ENCODE data around the gene KHDRBS1. TPM values are rescaled to one million over a fixed set of nuclear protein-coding genes. Genes with fewer than 3 reads are reported as not detected.

The KHDRBS1 gene
- total and polyA plus RNA-seq, 7 donors: 58.0 to 83.7 (median 72.0) TPM

- no peaks in the 10 kb centered on the region for H3K9me3 ChIP-seq
- peaks cover 0 to under 1% (median 0%) of the 10 kb centered on the region in 4 donors for H3K4me1 ChIP-seq
- intact Hi-C loops (cut with DNase I): no loop called here
- 78 to 80% methylated on average over 4 of the region's 4 CpGs for WGBS, 2 donors
- H3K36me3 ChIP-seq: no peaks in the 10 kb centered on the region
- TF ChIP-seq POLR2AphosphoS5 (IDR thresholded peaks at IDR 0.05) (no peak), EP300 (IDR thresholded peaks at IDR 0.05) (no peak), POLR2A (IDR thresholded peaks at IDR 0.05) (no peak)
- TF ChIP-seq, protein P1, sequence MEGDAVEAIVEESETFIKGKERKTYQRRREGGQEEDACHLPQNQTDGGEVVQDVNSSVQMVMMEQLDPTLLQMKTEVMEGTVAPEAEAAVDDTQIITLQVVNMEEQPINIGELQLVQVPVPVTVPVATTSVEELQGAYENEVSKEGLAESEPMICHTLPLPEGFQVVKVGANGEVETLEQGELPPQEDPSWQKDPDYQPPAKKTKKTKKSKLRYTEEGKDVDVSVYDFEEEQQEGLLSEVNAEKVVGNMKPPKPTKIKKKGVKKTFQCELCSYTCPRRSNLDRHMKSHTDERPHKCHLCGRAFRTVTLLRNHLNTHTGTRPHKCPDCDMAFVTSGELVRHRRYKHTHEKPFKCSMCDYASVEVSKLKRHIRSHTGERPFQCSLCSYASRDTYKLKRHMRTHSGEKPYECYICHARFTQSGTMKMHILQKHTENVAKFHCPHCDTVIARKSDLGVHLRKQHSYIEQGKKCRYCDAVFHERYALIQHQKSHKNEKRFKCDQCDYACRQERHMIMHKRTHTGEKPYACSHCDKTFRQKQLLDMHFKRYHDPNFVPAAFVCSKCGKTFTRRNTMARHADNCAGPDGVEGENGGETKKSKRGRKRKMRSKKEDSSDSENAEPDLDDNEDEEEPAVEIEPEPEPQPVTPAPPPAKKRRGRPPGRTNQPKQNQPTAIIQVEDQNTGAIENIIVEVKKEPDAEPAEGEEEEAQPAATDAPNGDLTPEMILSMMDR (IDR thresholded peaks at IDR 0.05): no peak
- no peak for DNase-seq
- H3K27me3 ChIP-seq: no peaks in the 10 kb centered on the region
- no peak overlapping the region for H3K4me3 ChIP-seq
- H3K27ac ChIP-seq: no peak overlapping the region
Observed at GRCh38 chr1:31978843-31979400, 34.7 kb upstream of the KHDRBS1 start.

GRCh38 chr1:31980835-31981455 lies 32.7 kb upstream of the KHDRBS1 start:
- intact Hi-C loops (cut with DNase I): loop anchor here (5.0 kb wide), 1 partner anchor 81 kb away; no protein-coding TSS in a partner anchor
- TF ChIP-seq EP300 (IDR thresholded peaks at IDR 0.05) (no peak), POLR2AphosphoS5 (IDR thresholded peaks at IDR 0.05) (no peak), POLR2A (IDR thresholded peaks at IDR 0.05) (no peak)
- TF ChIP-seq, protein P1 (IDR thresholded peaks at IDR 0.05): no peak
- Histone ChIP-seq H3K4me1 (peaks cover 0 to 18% (median 12%) of the 10 kb centered on the region in 4 donors), H3K36me3 (no peaks in the 10 kb centered on the region), H3K27me3 (no peaks in the 10 kb centered on the region), H3K9me3 (no peaks in the 10 kb centered on the region), H3K4me3 (no peak overlapping the region), H3K27ac (no peak overlapping the region)
- WGBS, 2 donors: 76 to 83% methylated on average over 10 of the region's 10 CpGs
- DNase-seq: no peak

DNA sequence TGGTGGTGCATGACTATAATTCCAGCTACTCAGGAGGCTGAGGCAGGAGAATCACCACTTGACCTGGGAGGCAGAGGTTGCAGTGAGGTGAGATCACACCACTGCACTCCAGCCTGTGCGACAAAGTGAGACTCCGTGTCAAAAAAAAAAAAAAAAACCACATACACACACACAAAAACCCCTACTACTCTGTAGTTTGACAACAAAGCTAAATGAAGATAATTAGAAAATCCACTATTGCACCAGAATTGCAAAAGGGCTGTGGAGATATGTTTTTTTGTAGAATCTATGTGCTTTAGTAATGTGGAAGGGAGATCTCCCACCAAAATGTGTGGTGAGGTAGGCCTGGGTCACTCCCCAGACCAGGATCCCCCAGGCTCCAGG lies 32.2 kb upstream of the KHDRBS1 start:
- Histone ChIP-seq H3K9me3 (no peaks in the 10 kb centered on the region), H3K4me3 (no peak overlapping the region), H3K27ac (no peak overlapping the region), H3K36me3 (no peaks in the 10 kb centered on the region), H3K27me3 (no peaks in the 10 kb centered on the region), H3K4me1 (peaks cover 0 to 18% (median 12%) of the 10 kb centered on the region in 4 donors)
- TF ChIP-seq POLR2AphosphoS5 (IDR thresholded peaks at IDR 0.05): no peak
- TF ChIP-seq EP300 (IDR thresholded peaks at IDR 0.05): no peak
- TF ChIP-seq POLR2A (IDR thresholded peaks at IDR 0.05): no peak
- TF ChIP-seq, protein P1 (IDR thresholded peaks at IDR 0.05): no peak
- WGBS, 2 donors: 46 to 79% methylated on average over 2 of the region's 2 CpGs
- DNase-seq: no peak
- intact Hi-C loops (cut with DNase I): loop anchor here (5.0 kb wide), 1 partner anchor 81 kb away; no protein-coding TSS in a partner anchor

GRCh38 chr1:31981972-31982371 lies 31.7 kb upstream of the KHDRBS1 start:
- WGBS, 2 donors: 52 to 62% methylated on average over 3 of the region's 3 CpGs
- no peaks in the 10 kb centered on the region for H3K9me3 ChIP-seq
- H3K36me3 ChIP-seq: no peaks in the 10 kb centered on the region
- TF ChIP-seq, protein P1 (IDR thresholded peaks at IDR 0.05): no peak
- no peak for TF ChIP-seq POLR2A (IDR thresholded peaks at IDR 0.05)
- no peak for TF ChIP-seq POLR2AphosphoS5 (IDR thresholded peaks at IDR 0.05)
- TF ChIP-seq EP300 (IDR thresholded peaks at IDR 0.05): no peak
- no peak overlapping the region for H3K27ac ChIP-seq
- no peaks in the 10 kb centered on the region for H3K27me3 ChIP-seq
- H3K4me1 ChIP-seq: peaks cover 0 to 18% (median 12%) of the 10 kb centered on the region in 4 donors
- intact Hi-C loops (cut with DNase I): loop anchor here (5.0 kb wide), 1 partner anchor 80 kb away; no protein-coding TSS in a partner anchor
- no peak for DNase-seq
- no peak overlapping the region for H3K4me3 ChIP-seq

Measured in sigmoid colon (tissue), 7 donors.